Omental fat pad (tissue), 4 donors: ENCODE results near the gene PRTN3. TPM values are rescaled to one million over a fixed set of nuclear protein-coding genes. Genes with fewer than 3 reads are reported as not detected.

Source experiments
- ATAC-seq: fragments of 150-250 bp; one replicate; pipeline ENCODE4 v1.9.1; 2016; ENCODE audit warnings: mild to moderate bottlenecking, moderate library complexity; ENCODE audit not compliant: low FRiP score
- DNase-seq: peaks from one replicate; pipeline ENCODE4 v3.0.0-alpha.2; 2019; ENCODE audit warnings: low spot score
- total RNA-seq, 4 donors: library from RNA; depleted of rRNA; stranded (reverse); fragments of >200 nt; gene quantifications; one replicate each; pipeline ENCODE4 v1.1.0, GENCODE V29; 2016
- TF ChIP-seq, protein P1 (sequence below), 3 donors: fragments of 450-650 bp; IDR thresholded peaks; one replicate each; pipeline ENCODE4 v1.5.1; 2016 to 2017; ENCODE audit warnings: antibody characterized with exemption in 3 of 3, mild to moderate bottlenecking in 3 of 3, moderate library complexity in 2 of 3

The PRTN3 gene
- total RNA-seq, 4 donors from 2014 or later: not detected

DNA sequence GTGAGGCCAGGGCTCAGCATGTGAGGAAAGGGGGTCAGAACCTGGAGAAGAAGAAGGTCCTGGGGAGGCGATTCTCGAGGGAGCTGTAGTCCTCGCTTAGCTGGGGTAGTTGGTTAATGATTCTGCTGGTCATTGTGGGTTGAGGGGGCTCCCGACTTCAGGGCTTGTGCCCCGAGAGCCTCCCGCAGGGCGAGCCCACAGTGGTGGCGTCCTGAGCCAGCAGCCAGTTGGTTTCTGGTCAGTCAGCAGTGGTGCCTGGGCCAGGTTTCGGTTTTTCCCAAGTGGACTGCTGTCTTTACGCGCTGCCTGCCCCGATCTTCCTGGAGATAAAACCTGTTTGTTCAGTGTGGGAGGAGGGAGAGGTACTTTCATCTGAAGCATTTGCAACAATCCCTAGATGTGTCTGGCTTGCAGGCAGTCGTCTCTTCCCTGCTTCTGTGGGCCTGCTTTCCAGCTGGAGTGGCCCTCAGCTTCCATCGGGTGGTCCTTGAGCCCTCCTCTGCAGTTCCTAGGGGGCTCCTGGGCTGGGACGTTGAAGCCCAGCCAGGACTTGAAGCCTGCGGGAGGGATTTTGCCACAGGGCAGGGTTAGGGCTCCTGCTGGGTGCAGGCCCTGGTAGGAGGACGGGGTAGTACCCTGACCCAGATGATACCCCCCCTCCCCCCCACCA lies 40.3 kb upstream of the PRTN3 start:
- no peak for ATAC-seq
- no peak for DNase-seq
- TF ChIP-seq, protein P1, sequence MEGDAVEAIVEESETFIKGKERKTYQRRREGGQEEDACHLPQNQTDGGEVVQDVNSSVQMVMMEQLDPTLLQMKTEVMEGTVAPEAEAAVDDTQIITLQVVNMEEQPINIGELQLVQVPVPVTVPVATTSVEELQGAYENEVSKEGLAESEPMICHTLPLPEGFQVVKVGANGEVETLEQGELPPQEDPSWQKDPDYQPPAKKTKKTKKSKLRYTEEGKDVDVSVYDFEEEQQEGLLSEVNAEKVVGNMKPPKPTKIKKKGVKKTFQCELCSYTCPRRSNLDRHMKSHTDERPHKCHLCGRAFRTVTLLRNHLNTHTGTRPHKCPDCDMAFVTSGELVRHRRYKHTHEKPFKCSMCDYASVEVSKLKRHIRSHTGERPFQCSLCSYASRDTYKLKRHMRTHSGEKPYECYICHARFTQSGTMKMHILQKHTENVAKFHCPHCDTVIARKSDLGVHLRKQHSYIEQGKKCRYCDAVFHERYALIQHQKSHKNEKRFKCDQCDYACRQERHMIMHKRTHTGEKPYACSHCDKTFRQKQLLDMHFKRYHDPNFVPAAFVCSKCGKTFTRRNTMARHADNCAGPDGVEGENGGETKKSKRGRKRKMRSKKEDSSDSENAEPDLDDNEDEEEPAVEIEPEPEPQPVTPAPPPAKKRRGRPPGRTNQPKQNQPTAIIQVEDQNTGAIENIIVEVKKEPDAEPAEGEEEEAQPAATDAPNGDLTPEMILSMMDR (IDR thresholded peaks at IDR 0.05): no peak

DNA sequence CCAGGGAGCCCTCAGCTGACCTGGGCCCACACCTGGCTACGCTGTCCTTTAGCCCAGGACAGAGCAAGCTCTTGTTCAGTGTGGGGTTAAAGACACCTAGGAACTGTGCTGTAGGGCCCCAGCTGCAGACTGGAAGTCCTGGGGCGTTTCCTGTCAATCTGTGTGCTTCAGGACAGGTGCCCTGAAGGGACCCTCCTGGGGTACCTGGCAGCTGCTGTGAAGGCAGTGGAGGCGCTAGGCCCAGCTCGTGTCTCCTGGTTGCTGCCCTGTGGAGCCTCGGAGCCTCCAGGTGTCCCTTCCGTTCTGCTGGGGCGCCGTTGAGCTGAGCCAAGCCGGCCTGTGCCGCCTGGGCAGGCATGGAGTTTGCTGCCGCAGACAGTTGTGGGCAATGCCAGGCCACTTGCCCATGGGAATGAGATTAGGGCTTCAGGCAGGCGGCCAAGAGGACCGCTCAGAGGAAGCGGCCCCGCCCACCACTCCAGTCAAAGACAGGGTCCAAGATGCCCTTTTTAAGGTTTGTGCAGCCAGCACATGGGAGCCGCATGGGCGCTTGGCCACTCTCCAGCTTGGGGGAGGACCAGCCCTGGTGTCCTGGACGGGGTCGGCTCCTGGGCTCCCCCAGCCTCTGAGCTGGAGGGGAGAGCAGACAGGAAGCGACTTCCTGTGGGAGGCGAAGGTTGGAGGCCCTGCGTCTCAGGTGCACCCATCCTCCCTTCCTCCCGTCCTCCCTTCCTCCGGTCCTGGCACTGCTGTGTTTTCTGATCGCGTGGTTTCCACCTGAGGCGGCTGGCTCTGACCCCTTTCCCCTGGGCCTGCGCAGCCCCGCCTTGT lies 39.6 kb upstream of the PRTN3 start:
- ATAC-seq (no peak), DNase-seq (no peak)
- TF ChIP-seq, protein P1 (IDR thresholded peaks at IDR 0.05): no peak

DNA sequence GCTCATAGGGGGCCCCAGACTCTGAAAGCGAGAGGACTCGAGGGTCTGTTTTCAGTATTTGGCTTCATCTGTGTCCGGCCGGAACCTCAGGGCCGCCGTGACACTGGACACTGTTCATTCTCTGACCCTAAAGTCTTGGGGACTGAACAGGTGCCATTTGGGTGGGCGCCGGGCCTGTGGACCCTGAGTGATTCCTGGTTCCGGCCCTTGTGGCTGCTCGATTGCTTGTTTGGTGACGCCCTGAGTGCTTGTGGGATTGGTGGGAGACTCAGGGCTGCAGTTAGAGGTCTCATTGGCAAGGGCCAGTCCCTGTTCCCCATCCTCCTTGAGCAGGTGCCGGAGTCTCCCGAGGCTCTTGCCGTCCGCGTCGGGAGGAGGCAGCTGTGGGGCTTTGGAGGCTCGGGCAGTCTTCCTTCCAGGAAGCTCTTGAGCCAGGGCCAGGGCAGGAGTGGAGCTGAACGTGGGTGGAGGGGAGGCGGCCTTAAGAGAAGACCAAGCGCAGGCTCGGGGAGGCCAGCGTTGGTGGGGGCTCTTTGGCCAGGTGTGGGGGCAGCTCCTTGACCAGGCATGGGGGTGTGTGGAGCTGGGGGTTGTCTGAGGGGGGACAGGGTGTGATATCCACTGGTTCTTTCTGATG lies 38.8 kb upstream of the PRTN3 start:
- no peak for ATAC-seq
- TF ChIP-seq, protein P1 (IDR thresholded peaks at IDR 0.05): no peak
- DNase-seq: no peak

DNA sequence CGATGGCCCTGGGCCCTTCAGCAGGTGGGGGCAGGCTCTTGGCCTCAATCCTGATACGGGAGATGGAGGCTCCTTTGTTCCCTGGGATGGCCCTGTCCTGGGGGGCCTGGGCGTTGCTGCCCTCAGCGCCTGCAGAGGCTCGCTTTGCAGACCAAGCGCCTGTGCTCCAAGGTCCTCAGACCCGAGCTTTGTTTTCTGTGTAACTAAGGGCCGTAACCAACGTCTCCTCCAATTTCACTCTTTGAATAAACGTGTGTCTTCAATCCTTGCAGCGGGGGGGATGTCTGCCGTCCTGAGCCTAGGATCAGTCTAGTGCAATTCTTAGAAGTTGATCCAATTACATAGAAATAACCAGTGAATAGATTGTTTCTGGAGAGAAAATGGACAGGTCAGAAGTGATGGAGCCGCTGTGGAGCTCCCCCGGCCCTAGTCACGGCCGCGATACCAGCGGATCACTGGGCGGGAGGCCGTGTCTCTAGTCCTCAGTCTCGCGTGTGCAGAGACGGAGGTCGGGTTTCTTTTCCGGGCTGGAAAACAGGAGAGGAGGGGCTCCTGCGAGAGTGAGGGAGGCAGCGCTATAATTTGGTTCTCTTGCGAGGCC lies 38.2 kb upstream of the PRTN3 start:
- DNase-seq: no peak
- no peak for ATAC-seq
- TF ChIP-seq, protein P1 (IDR thresholded peaks at IDR 0.05): no peak

DNA sequence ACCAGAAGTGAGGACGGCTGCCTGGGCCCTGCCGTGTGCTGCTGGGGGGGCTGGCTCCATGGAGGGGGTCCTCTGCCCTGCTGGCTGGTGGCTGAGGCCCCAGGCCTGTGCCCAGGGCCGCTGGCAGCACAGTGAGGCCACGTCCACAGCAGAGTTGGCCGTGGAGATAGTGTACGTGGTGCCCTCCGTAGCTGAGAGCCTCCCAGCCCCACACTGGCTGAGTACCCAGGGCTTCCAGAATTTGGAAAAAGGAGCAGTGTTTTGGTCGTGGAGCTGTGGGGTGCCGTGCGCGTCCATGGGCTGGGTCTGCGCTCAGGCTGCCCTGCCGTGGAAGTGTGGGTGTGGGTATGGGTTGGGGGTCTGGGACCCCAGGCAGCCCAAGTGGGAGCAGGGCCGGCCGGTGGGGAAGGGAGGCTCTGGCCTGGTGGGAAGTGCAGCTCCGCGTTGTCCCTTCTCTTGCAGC lies 37.7 kb upstream of the PRTN3 start:
- no peak for ATAC-seq
- no peak for DNase-seq
- TF ChIP-seq, protein P1 (IDR thresholded peaks at IDR 0.05): no peak

DNA sequence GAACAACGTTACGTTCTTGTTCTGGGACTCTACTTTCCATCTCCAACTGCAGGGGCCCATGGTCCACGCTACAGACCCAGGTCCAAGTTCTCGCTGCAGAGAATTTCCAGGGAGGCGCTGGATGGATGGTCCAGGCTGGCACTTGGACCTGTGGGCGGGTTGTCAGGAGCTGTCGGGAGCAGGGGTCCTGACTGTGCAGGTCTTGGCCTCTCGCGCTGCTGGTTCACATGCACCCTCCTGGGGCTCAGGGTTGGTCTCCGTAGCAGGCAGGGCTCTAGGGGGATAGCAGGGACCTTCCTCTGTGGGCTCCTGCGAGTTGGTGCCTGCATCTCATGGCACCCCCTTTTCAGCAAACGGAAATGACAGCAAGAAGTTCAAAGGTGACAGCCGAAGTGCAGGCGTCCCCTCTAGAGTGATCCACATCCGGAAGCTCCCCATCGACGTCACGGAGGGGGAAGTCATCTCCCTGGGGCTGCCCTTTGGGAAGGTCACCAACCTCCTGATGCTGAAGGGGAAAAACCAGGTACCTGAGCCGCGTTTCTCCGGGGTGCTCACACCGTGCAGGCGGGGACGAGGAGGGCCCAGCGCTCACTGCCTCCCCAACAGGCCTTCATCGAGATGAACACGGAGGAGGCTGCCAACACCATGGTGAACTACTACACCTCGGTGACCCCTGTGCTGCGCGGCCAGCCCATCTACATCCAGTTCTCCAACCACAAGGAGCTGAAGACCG lies 36.9 kb upstream of the PRTN3 start:
- TF ChIP-seq, protein P1 (IDR thresholded peaks at IDR 0.05): no peak
- no peak for DNase-seq
- ATAC-seq: no peak
